MM.1S (cell line): ENCODE data around the gene MTMR12.
"Not testable (repeated sequence)": the region's sequence is repeated elsewhere in the genome, so short reads cannot be mapped to it uniquely, and the experiment has no call there.

Source experiments
- DNase-seq: peaks from one replicate; pipeline ENCODE4 v3.0.0-alpha.2; 2015
- H2AFZ ChIP-seq: fragments of 300-600 bp; sonication (generic); 2 replicates; pipeline ENCODE4 v1.6.0; 2016; ENCODE audit warnings: antibody characterized with exemption, low read length
- H3F3A ChIP-seq: fragments of 300-600 bp; sonication (generic); 2 replicates; pipeline ENCODE4 v1.6.1; 2016; ENCODE audit warnings: mild to moderate bottlenecking, antibody characterized with exemption, low read length, moderate library complexity, mixed read lengths; ENCODE audit not compliant: insufficient read depth
- H3K27ac ChIP-seq: fragments of 300-600 bp; sonication (generic); 2 replicates; pipeline ENCODE4 v1.5.1; 2016; ENCODE audit warnings: mild to moderate bottlenecking, low read length
- H3K27me3 ChIP-seq: fragments of 300-600 bp; sonication (generic); replicated peaks from 2 replicates; pipeline ENCODE4 v1.6.0; 2016; ENCODE audit warnings: low read length; ENCODE audit not compliant: insufficient read depth
- H3K36me3 ChIP-seq: fragments of 300-600 bp; sonication (generic); replicated peaks from 2 replicates; pipeline ENCODE4 v1.6.1; 2016; ENCODE audit warnings: mild to moderate bottlenecking, low read length, mixed read lengths; ENCODE audit not compliant: insufficient read depth
- H3K4me1 ChIP-seq: fragments of 300-600 bp; sonication (generic); 2 replicates; pipeline ENCODE4 v1.6.1; 2016; ENCODE audit warnings: low read length, mixed read lengths
- H3K4me2 ChIP-seq: fragments of 300-600 bp; sonication (generic); 2 replicates; pipeline ENCODE4 v1.6.0; 2016; ENCODE audit warnings: low read depth, low read length
- H3K4me3 ChIP-seq: fragments of 300-600 bp; sonication (generic); 2 replicates; pipeline ENCODE4 v1.5.1; 2016; ENCODE audit warnings: low read length, mixed read lengths
- H3K79me2 ChIP-seq: fragments of 300-600 bp; sonication (generic); 2 replicates; pipeline ENCODE4 v1.6.1; 2016; ENCODE audit warnings: mixed run types, low read length, mixed read lengths
- H3K9ac ChIP-seq: fragments of 300-600 bp; sonication (generic); 2 replicates; pipeline ENCODE4 v1.6.1; 2016; ENCODE audit warnings: low read length, mixed read lengths
- H3K9me2 ChIP-seq: fragments of 300-600 bp; sonication (generic); replicated peaks from 2 replicates; pipeline ENCODE4 v1.6.1; 2016; ENCODE audit warnings: mild to moderate bottlenecking, low read length, mixed read lengths; ENCODE audit not compliant: insufficient read depth
- H3K9me3 ChIP-seq: fragments of 300-600 bp; sonication (generic); replicated peaks from 2 replicates; pipeline ENCODE4 v1.6.1; 2016; ENCODE audit warnings: mild to moderate bottlenecking, low read length, mixed read lengths; ENCODE audit not compliant: insufficient read depth
- H4K20me1 ChIP-seq: fragments of 300-600 bp; sonication (generic); 2 replicates; pipeline ENCODE4 v1.6.1; 2016; ENCODE audit warnings: mild to moderate bottlenecking, low read length, moderate library complexity, mixed read lengths; ENCODE audit not compliant: insufficient read depth
- CTCF ChIP-seq: fragments of 300-600 bp; sonication (generic); IDR thresholded peaks from 2 replicates; pipeline ENCODE4 v1.5.1; 2016; ENCODE audit warnings: antibody characterized with exemption, low read length, mixed read lengths
- EZH2 ChIP-seq: fragments of 300-600 bp; sonication (generic); optimal IDR thresholded peaks from 2 replicates; pipeline ENCODE3; 2017; ENCODE audit warnings: low read depth, mild to moderate bottlenecking, antibody characterized with exemption, low read length, mixed read lengths
- EZH2phosphoT487 ChIP-seq: fragments of 300-600 bp; sonication (generic); IDR thresholded peaks from 2 replicates; pipeline ENCODE4 v1.6.1; 2018; ENCODE audit warnings: antibody characterized with exemption, low read length

MTMR12 gene

GRCh38 chr5:32297181-32298058, 15.3 kb downstream of the MTMR12 start:
- Histone ChIP-seq H3K79me2 (peaks cover 95% of the 10 kb centered on the region), H3K27me3 (no peaks in the 10 kb centered on the region), H3K4me1 (peaks cover 41% of the 10 kb centered on the region), H3K4me2 (no peak overlapping the region), H2AFZ (no peak overlapping the region), H3K9me2 (no peaks in the 10 kb centered on the region), H3K9ac (no peak overlapping the region), H4K20me1 (no peaks in the 10 kb centered on the region), H3K36me3 (0 out of 2 replicates have a peak, but pooled peaks cover 2% of the 10 kb centered on the region), H3K27ac (peak overlapping the region; percentile 13; the same call in 1 of the 2 replicates), H3F3A (peaks cover 10% of the 10 kb centered on the region; the same call in 1 of the 2 replicates), H3K4me3 (no peak overlapping the region), H3K9me3 (no peaks in the 10 kb centered on the region)
- TF ChIP-seq CTCF (no peak), EZH2 (no peak), EZH2phosphoT487 (no peak)
- DNase-seq, result no peak

GRCh38 chr5:32295966-32296772, 16.6 kb downstream of the MTMR12 start:
- H3K79me2 ChIP-seq, result peaks cover 95% of the 10 kb centered on the region
- H3K27me3 ChIP-seq, H3K9me2 ChIP-seq, H3K4me3 ChIP-seq, H4K20me1 ChIP-seq, DNase-seq, H3K9ac ChIP-seq, H2AFZ ChIP-seq, H3K36me3 ChIP-seq, H3K9me3 ChIP-seq: not testable (repeated sequence)
- peaks cover 10% of the 10 kb centered on the region; the same call in 1 of the 2 replicates for H3F3A ChIP-seq
- H3K27ac ChIP-seq, result peak overlapping the region; percentile 83; the same call in 1 of the 2 replicates
- H3K4me1 ChIP-seq, result peaks cover 52% of the 10 kb centered on the region
- peak overlapping the region; percentile 23; the same call in 1 of the 2 replicates for H3K4me2 ChIP-seq

GRCh38 chr5:32291591-32291990, 21.1 kb downstream of the MTMR12 start:
- H3K27ac ChIP-seq, result peak overlapping the region; percentile 78
- peaks cover 90% of the 10 kb centered on the region for H3K79me2 ChIP-seq
- TF ChIP-seq EZH2 (no peak), CTCF (no peak), EZH2phosphoT487 (no peak)
- no peaks in the 10 kb centered on the region for H3K9me3 ChIP-seq
- H3K27me3 ChIP-seq, result no peaks in the 10 kb centered on the region
- H3K36me3 ChIP-seq, result 0 out of 2 replicates have a peak, but pooled peaks cover 2% of the 10 kb centered on the region
- no peak for DNase-seq
- H3K9ac ChIP-seq, result no peak overlapping the region
- H3F3A ChIP-seq, result peaks cover 23% of the 10 kb centered on the region
- H3K4me3 ChIP-seq, result no peak overlapping the region
- no peak overlapping the region for H2AFZ ChIP-seq
- peaks cover 75% of the 10 kb centered on the region for H3K4me1 ChIP-seq
- peak overlapping the region; percentile 37; the same call in 1 of the 2 replicates for H3K4me2 ChIP-seq
- no peaks in the 10 kb centered on the region for H4K20me1 ChIP-seq
- H3K9me2 ChIP-seq, result no peaks in the 10 kb centered on the region
